ENCODE data around the gene LRP4. TPM values are rescaled to one million over a fixed set of nuclear protein-coding genes. Genes with fewer than 3 reads are reported as not detected.

LRP4 gene
- total RNA-seq, 1 experiment from 2014 or later = 0.87 TPM

DNA sequence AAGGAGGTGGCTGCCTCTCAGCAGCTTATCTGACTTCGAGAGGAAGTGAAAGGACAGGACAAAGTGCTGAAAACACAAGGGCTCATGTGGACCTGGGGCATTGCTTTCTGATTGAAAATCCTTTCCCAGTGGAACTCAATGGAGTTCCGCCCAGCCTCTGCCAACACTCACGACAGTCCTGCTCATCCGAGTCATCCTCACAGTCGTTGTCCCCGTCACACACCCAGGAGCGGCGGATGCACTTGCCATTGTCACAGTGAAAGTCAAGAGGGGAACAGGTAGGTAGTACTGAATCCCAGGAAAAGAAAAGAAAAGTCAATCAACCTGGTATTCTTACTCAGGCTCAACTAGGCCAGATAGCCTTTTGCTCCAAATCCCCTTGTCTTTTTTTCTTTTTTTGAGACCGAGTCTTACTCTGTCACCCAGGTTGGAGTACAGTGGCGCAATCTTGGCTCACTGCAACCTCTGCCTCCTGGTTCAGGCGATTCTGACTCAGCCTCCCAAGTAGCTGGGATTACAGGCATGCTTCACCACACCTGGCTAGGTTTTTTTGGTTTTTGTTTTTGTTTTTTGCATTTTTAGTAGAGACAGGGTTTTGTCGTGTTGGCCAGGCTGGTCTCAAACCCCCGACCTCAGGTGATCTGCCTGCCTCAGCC lies 18.1 kb downstream of the LRP4 start:
- Histone ChIP-seq H2AFZ (ENCODE audit: low read length) (no peak overlapping the region), H3K4me1 (ENCODE audit: insufficient read depth, low read length) (peaks cover 8% of the 10 kb centered on the region), H3K27me3 (ENCODE audit: low read length) (no peaks in the 10 kb centered on the region), H3K36me3 (ENCODE audit: low read depth, low read length) (no peaks in the 10 kb centered on the region), H3K4me2 (ENCODE audit: low read length) (no peak overlapping the region), H3K9me2 (replicated peaks; ENCODE audit: low read length) (no peaks in the 10 kb centered on the region), H3K4me3 (ENCODE audit: low read length) (no peak overlapping the region), H3K27ac (ENCODE audit: low read length) (no peak overlapping the region), H3K9me3 (ENCODE audit: low read length) (no peaks in the 10 kb centered on the region), H3K79me2 (ENCODE audit: low read length) (no peaks in the 10 kb centered on the region), H3K9ac (ENCODE audit: low read length) (no peak overlapping the region), H4K20me1 (ENCODE audit: low read length) (no peaks in the 10 kb centered on the region), H3F3A (ENCODE audit: low read length, unreplicated experiment) (no peaks in the 10 kb centered on the region)
- DNase-seq (no peak), ATAC-seq (no peak)
- ChIA-PET CTCF (no interaction called here), POLR2A (ENCODE audit: unreplicated experiment) (no interaction called here)
- TF ChIP-seq, protein P1, sequence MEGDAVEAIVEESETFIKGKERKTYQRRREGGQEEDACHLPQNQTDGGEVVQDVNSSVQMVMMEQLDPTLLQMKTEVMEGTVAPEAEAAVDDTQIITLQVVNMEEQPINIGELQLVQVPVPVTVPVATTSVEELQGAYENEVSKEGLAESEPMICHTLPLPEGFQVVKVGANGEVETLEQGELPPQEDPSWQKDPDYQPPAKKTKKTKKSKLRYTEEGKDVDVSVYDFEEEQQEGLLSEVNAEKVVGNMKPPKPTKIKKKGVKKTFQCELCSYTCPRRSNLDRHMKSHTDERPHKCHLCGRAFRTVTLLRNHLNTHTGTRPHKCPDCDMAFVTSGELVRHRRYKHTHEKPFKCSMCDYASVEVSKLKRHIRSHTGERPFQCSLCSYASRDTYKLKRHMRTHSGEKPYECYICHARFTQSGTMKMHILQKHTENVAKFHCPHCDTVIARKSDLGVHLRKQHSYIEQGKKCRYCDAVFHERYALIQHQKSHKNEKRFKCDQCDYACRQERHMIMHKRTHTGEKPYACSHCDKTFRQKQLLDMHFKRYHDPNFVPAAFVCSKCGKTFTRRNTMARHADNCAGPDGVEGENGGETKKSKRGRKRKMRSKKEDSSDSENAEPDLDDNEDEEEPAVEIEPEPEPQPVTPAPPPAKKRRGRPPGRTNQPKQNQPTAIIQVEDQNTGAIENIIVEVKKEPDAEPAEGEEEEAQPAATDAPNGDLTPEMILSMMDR (conservative IDR thresholded peaks at IDR 0.05; ENCODE audit: low read depth, low read length) = no peak
- TF ChIP-seq EZH2 (IDR thresholded peaks at IDR 0.05; ENCODE audit: low read length, unreplicated experiment) (no peak), EZH2phosphoT487 (IDR thresholded peaks at IDR 0.05; ENCODE audit: borderline replicate concordance, low read length) (no peak)
- no TSS peak for BruUV-seq (replicated peaks)
- intact Hi-C loops (cut with micrococcal nuclease) = no loop called here

DNA sequence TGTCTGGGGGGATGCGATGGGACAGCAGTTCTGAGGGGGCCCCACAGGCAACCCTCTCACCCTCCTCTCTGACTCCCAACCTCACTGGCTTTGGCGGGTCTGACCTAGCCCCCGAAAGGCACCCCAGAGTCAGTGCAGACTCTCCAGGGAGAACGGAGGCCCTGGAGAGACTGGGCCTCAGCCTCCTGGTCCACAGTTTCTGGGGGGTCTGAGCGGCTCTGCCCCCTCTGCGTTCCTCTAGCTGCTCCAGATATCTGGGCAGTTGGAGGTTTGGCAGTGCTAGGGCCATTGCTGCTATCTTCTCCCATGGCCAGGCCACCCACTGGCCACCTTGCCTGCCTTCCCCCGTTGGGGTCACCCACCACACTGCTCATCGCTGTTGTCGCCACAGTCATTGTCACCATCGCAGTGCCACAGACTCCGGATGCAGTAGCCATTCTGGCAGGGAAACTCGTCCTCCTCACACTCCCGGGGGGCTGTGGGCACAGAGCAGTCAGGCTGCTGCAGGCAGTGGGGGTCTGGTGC lies 18.8 kb downstream of the LRP4 start:
- ChIA-PET POLR2A (ENCODE audit: unreplicated experiment) (no interaction called here), CTCF (no interaction called here)
- no peaks in the 10 kb centered on the region for H3K27me3 ChIP-seq (ENCODE audit: low read length)

More for the DNA sequence above, 18.8 kb downstream of the LRP4 start:
- Histone ChIP-seq H3K79me2 (ENCODE audit: low read length) (no peaks in the 10 kb centered on the region), H3K9me3 (ENCODE audit: low read length) (no peaks in the 10 kb centered on the region), H3K36me3 (ENCODE audit: low read depth, low read length) (no peaks in the 10 kb centered on the region), H3K9me2 (replicated peaks; ENCODE audit: low read length) (no peaks in the 10 kb centered on the region), H3K4me3 (ENCODE audit: low read length) (no peak overlapping the region), H2AFZ (ENCODE audit: low read length) (no peak overlapping the region), H3K4me1 (ENCODE audit: insufficient read depth, low read length) (peaks cover 8% of the 10 kb centered on the region), H4K20me1 (ENCODE audit: low read length) (no peaks in the 10 kb centered on the region), H3K4me2 (ENCODE audit: low read length) (no peak overlapping the region), H3K27ac (ENCODE audit: low read length) (no peak overlapping the region), H3F3A (ENCODE audit: low read length, unreplicated experiment) (no peaks in the 10 kb centered on the region), H3K9ac (ENCODE audit: low read length) (no peak overlapping the region)
- ATAC-seq = no peak
- TF ChIP-seq EZH2phosphoT487 (IDR thresholded peaks at IDR 0.05; ENCODE audit: borderline replicate concordance, low read length) = no peak
- TF ChIP-seq, protein P1 (conservative IDR thresholded peaks at IDR 0.05; ENCODE audit: low read depth, low read length) = no peak
- TF ChIP-seq EZH2 (IDR thresholded peaks at IDR 0.05; ENCODE audit: low read length, unreplicated experiment) = no peak
- no peak for DNase-seq
- BruUV-seq (replicated peaks) = no TSS peak
- intact Hi-C loops (cut with micrococcal nuclease) = no loop called here

All from PC-3 (cell line).